ENCODE results near the gene TMPRSS4. TPM values are rescaled to one million over a fixed set of nuclear protein-coding genes. Genes with fewer than 3 reads are reported as not detected.

Gene TMPRSS4
- total and polyA plus RNA-seq, 2 of the 4 experiments (the other 2 are of a cell fraction): not detected

- Histone ChIP-seq H3K14ac (replicated peaks; ENCODE audit: low read depth, low read length) (no peak overlapping the region), H3K4me3 (ENCODE audit: insufficient read depth, low read depth, low read length) (no peak overlapping the region), H2BK15ac (ENCODE audit: low read depth, low read length) (no peak overlapping the region), H3K9me1 (ENCODE audit: insufficient read depth, low read length) (no peaks in the 10 kb centered on the region), H3K23ac (ENCODE audit: low read depth, low read length) (no peak overlapping the region), H3K4me1 (ENCODE audit: control insufficient read depth, insufficient read depth, low read length) (no peaks in the 10 kb centered on the region), H3K36me3 (ENCODE audit: control insufficient read depth, insufficient read depth, low read length) (no peaks in the 10 kb centered on the region), H2AK5ac (ENCODE audit: low read depth, low read length) (no peak overlapping the region), H4K8ac (ENCODE audit: low read depth in 2 of 2, low read length in 2 of 2) (no peak overlapping the region), H3K4me2 (ENCODE audit: low read depth, low read length) (no peak overlapping the region), H2AK9ac (replicated peaks; ENCODE audit: low read depth, low read length, poor library complexity) (no peak overlapping the region), H2AFZ (replicated peaks; ENCODE audit: low read length, poor library complexity) (no peak overlapping the region), H4K5ac (ENCODE audit: low read depth, low read length) (no peak overlapping the region), H4K20me1 (ENCODE audit: insufficient read depth, low read length) (no peaks in the 10 kb centered on the region), H4K91ac (ENCODE audit: insufficient read depth, low read depth, low read length) (no peak overlapping the region), H3K4ac (ENCODE audit: low read depth, low read length) (no peak overlapping the region), H2BK120ac (ENCODE audit: low read depth, low read length) (no peak overlapping the region), H3K27ac (ENCODE audit: insufficient read depth, low read length) (no peak overlapping the region), H3K18ac (ENCODE audit: low read depth, low read length) (no peak overlapping the region), H2BK20ac (ENCODE audit: low read depth, low read length) (no peak overlapping the region), H3K9ac (ENCODE audit: low read depth, low read length) (no peak overlapping the region), H2BK5ac (ENCODE audit: low read depth, low read length, poor library complexity, severe bottlenecking) (no peak overlapping the region), H3K56ac (ENCODE audit: extremely low read depth, insufficient read depth, low read length) (no peak overlapping the region), H3K79me1 (ENCODE audit: low read depth in 1 of 2, low read length in 2 of 2) (no peaks in the 10 kb centered on the region), H3K9me3 (ENCODE audit: control insufficient read depth, insufficient read depth, low read length) (no peaks in the 10 kb centered on the region), H3K27me3 (ENCODE audit: control insufficient read depth, insufficient read depth, low read length) (peaks cover 12% of the 10 kb centered on the region; the same call in 1 of the 2 replicates)
- no peak for ATAC-seq (ENCODE audit: low read depth)
- TF ChIP-seq, protein P1, sequence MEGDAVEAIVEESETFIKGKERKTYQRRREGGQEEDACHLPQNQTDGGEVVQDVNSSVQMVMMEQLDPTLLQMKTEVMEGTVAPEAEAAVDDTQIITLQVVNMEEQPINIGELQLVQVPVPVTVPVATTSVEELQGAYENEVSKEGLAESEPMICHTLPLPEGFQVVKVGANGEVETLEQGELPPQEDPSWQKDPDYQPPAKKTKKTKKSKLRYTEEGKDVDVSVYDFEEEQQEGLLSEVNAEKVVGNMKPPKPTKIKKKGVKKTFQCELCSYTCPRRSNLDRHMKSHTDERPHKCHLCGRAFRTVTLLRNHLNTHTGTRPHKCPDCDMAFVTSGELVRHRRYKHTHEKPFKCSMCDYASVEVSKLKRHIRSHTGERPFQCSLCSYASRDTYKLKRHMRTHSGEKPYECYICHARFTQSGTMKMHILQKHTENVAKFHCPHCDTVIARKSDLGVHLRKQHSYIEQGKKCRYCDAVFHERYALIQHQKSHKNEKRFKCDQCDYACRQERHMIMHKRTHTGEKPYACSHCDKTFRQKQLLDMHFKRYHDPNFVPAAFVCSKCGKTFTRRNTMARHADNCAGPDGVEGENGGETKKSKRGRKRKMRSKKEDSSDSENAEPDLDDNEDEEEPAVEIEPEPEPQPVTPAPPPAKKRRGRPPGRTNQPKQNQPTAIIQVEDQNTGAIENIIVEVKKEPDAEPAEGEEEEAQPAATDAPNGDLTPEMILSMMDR (conservative IDR thresholded peaks at IDR 0.05; ENCODE audit: low read depth, low read length): no peak
- no peak for TF ChIP-seq ELK1 (IDR thresholded peaks at IDR 0.05; ENCODE audit: borderline replicate concordance, low read depth, low read length)
- no peak for TF ChIP-seq RFX5 (IDR thresholded peaks at IDR 0.05; ENCODE audit: low read depth, low read length)
- TF ChIP-seq MAFK (IDR thresholded peaks at IDR 0.05; ENCODE audit: low read depth, low read length): no peak
- no peak for TF ChIP-seq USF2 (IDR thresholded peaks at IDR 0.05; ENCODE audit: low read depth, low read length)
- no CpG with 5 or more reads among the region's 7 CpGs for WGBS, 2 experiments (ENCODE audit: extremely low coverage in 2 of 2, insufficient read length in 1 of 2)
- dilution Hi-C loops (cut with HindIII; ENCODE audit: low sequenced_read_pairs, unreplicated experiment): no loop called here
- intact Hi-C loops (cut with micrococcal nuclease): no loop called here
- ChIA-PET CTCF (no interaction called here), POLR2A (ENCODE audit: unreplicated experiment) (no interaction called here)
- DNase-seq: no peak
- no TSS peak for BruUV-seq (replicated peaks)
- in situ Hi-C loops (cut with MboI; ENCODE audit: low sequenced_read_pairs): no loop called here
These were observed 16.0 kb upstream of the TMPRSS4 start for GRCh38 chr11:118060869-118061268.

All from IMR-90 (cell line).